HG02970 (cell line): ENCODE data around the gene YIF1A.
"Not testable (repeated sequence)": the region's sequence is repeated elsewhere in the genome, so short reads cannot be mapped to it uniquely, and the experiment has no call there.

Experiments used
- ATAC-seq: cut with Tn5 transposase; IDR thresholded peaks from one replicate; pipeline ENCODE4 v1.9.1; 2021; ENCODE audit warnings: mild to moderate bottlenecking, moderate library complexity, moderate number of reproducible peaks; ENCODE audit not compliant: unreplicated experiment, low FRiP score

YIF1A gene

GRCh38 chr11:66287889-66288670 is 863 bp downstream of the YIF1A start:
- no peak for ATAC-seq

- no peak for ATAC-seq
These were observed 1.6 kb downstream of the YIF1A start for GRCh38 chr11:66287211-66287888.

- no peak for ATAC-seq
These were observed 2.2 kb downstream of the YIF1A start for GRCh38 chr11:66286699-66287098.

- ATAC-seq = no peak
These were observed 3.5 kb downstream of the YIF1A start for GRCh38 chr11:66285250-66285947.

GRCh38 chr11:66284526-66285078 is 4.3 kb downstream of the YIF1A start:
- no peak for ATAC-seq

GRCh38 chr11:66283461-66284105 is 5.4 kb downstream of the YIF1A start:
- ATAC-seq = no peak

- peak; percentile 63 for ATAC-seq
These were observed 6.2 kb downstream of the YIF1A start for GRCh38 chr11:66282468-66283455.

GRCh38 chr11:66281776-66282467 is 7.0 kb downstream of the YIF1A start:
- ATAC-seq = no peak

GRCh38 chr11:66281001-66281400 is 7.9 kb downstream of the YIF1A start:
- ATAC-seq = no peak

- no peak for ATAC-seq
These were observed 8.5 kb downstream of the YIF1A start for GRCh38 chr11:66280428-66280827.

GRCh38 chr11:66279092-66279734 is 9.7 kb downstream of the YIF1A start:
- ATAC-seq = no peak

- no peak for ATAC-seq
These were observed 10.4 kb downstream of the YIF1A start for GRCh38 chr11:66278363-66279091.

- no peak for ATAC-seq
These were observed 11.2 kb downstream of the YIF1A start, which contains the start of gene CNIH2 for GRCh38 chr11:66277471-66278362. Gene CNIH2, plus strand, starts transcription at chr11:66278175. Its CDS starts 282 bp downstream, at chr11:66278457.

- not testable (repeated sequence) for ATAC-seq
These were observed 11.9 kb downstream of the YIF1A start for GRCh38 chr11:66277064-66277463.

- not testable (repeated sequence) for ATAC-seq
These were observed 12.3 kb downstream of the YIF1A start for GRCh38 chr11:66276619-66277018.

GRCh38 chr11:66275984-66276612 is 12.8 kb downstream of the YIF1A start:
- no peak for ATAC-seq
